ENCODE results near the gene ACAD11. TPM values are rescaled to one million over a fixed set of nuclear protein-coding genes. Genes with fewer than 3 reads are reported as not detected.
A peak's percentile ranks its signal among the peaks of the same experiment; 100 is the strongest.
"Not testable (repeated sequence)": the region's sequence is repeated elsewhere in the genome, so short reads cannot be mapped to it uniquely, and the experiment has no call there.

Gene ACAD11
- total RNA-seq, 2 donors from 2014 or later: 28.8 to 52.1 TPM

- intact Hi-C loops (cut with DNase I): no loop called here
- WGBS, 2 donors: 64 to 76% methylated on average over 1 of the region's 1 CpG
- no peak for TF ChIP-seq CTCF (IDR thresholded peaks at IDR 0.05)
- TF ChIP-seq POLR2A (IDR thresholded peaks at IDR 0.05): no peak
Measured at GRCh38 chr3:132645058-132645457, 14.6 kb downstream of the ACAD11 start.

GRCh38 chr3:132643366-132643765, 16.2 kb downstream of the ACAD11 start:
- no peak overlapping the region for H3K4me3 ChIP-seq
- ATAC-seq (no peak), DNase-seq (no peak)
- peaks cover 0 to 4% of the 10 kb centered on the region in 2 donors for H3K36me3 ChIP-seq (replicated peaks in 1 of 2; ENCODE audit: insufficient read depth in 1 of 2, low read depth in 2 of 2)
- H3K4me1 ChIP-seq: no peaks in the 10 kb centered on the region
- TF ChIP-seq CTCF (IDR thresholded peaks at IDR 0.05): no peak
- TF ChIP-seq POLR2A (IDR thresholded peaks at IDR 0.05): no peak
- intact Hi-C loops (cut with DNase I): loop anchor here (5.0 kb wide), 1 partner anchor 106 kb away; no protein-coding TSS in a partner anchor
- H3K27me3 ChIP-seq: no peaks in the 10 kb centered on the region
- WGBS, 2 donors: 55 to 64% methylated on average over 2 of the region's 2 CpGs
- H3K27ac ChIP-seq: no peak overlapping the region
- H3K9me3 ChIP-seq: no peaks in the 10 kb centered on the region

More at GRCh38 chr3:132645058-132645457, 14.6 kb downstream of the ACAD11 start:
- no peaks in the 10 kb centered on the region for H3K27me3 ChIP-seq
- DNase-seq (no peak), ATAC-seq (no peak)
- no peaks in the 10 kb centered on the region for H3K9me3 ChIP-seq
- H3K4me3 ChIP-seq: no peak overlapping the region
- no peaks in the 10 kb centered on the region for H3K4me1 ChIP-seq
- H3K27ac ChIP-seq: no peak overlapping the region
- no peaks in the 10 kb centered on the region for H3K36me3 ChIP-seq (replicated peaks in 1 of 2; ENCODE audit: insufficient read depth in 1 of 2, low read depth in 2 of 2)

GRCh38 chr3:132642539-132642847, 17.1 kb downstream of the ACAD11 start:
- Histone ChIP-seq H3K27me3 (no peaks in the 10 kb centered on the region), H3K36me3 (replicated peaks in 1 of 2; ENCODE audit: insufficient read depth in 1 of 2, low read depth in 2 of 2) (peaks cover 0 to 4% of the 10 kb centered on the region in 2 donors), H3K4me1 (no peaks in the 10 kb centered on the region), H3K4me3 (no peak overlapping the region), H3K9me3 (no peaks in the 10 kb centered on the region), H3K27ac (no peak overlapping the region)
- 43 to 56% methylated on average over 2 of the region's 2 CpGs for WGBS, 2 donors
- DNase-seq (no peak), ATAC-seq (no peak)
- TF ChIP-seq POLR2A (IDR thresholded peaks at IDR 0.05) (no peak), CTCF (IDR thresholded peaks at IDR 0.05) (no peak)
- intact Hi-C loops (cut with DNase I): loop anchor here (5.0 kb wide), 1 partner anchor 105 kb away; no protein-coding TSS in a partner anchor

GRCh38 chr3:132641837-132642538, 17.6 kb downstream of the ACAD11 start:
- H3K36me3 ChIP-seq (replicated peaks in 1 of 2; ENCODE audit: insufficient read depth in 1 of 2, low read depth in 2 of 2): peaks cover 0 to 4% of the 10 kb centered on the region in 2 donors
- H3K27ac ChIP-seq: no peak overlapping the region
- WGBS, 2 donors: 47 to 50% methylated on average over 5 of the region's 5 CpGs
- no peaks in the 10 kb centered on the region for H3K4me1 ChIP-seq
- H3K27me3 ChIP-seq: no peaks in the 10 kb centered on the region
- H3K4me3 ChIP-seq: no peak overlapping the region
- no peaks in the 10 kb centered on the region for H3K9me3 ChIP-seq
- ATAC-seq (peak; percentile 60), DNase-seq (no peak)
- intact Hi-C loops (cut with DNase I): loop anchor here (5.0 kb wide), 1 partner anchor 105 kb away; no protein-coding TSS in a partner anchor
- TF ChIP-seq POLR2A (IDR thresholded peaks at IDR 0.05) (no peak), CTCF (IDR thresholded peaks at IDR 0.05) (peak; percentile 56 to 91 (median 87))

GRCh38 chr3:132641427-132641826, 18.2 kb downstream of the ACAD11 start:
- not testable (repeated sequence) for H3K4me1 ChIP-seq; H3K9me3 ChIP-seq; H3K4me3 ChIP-seq; H3K27ac ChIP-seq; H3K27me3 ChIP-seq; ATAC-seq; H3K36me3 ChIP-seq (replicated peaks in 1 of 2; ENCODE audit: insufficient read depth in 1 of 2, low read depth in 2 of 2); DNase-seq
- intact Hi-C loops (cut with DNase I): loop anchor here (5.0 kb wide), 1 partner anchor 104 kb away; no protein-coding TSS in a partner anchor
- WGBS, 2 donors: 92 to 94% methylated on average over 2 of the region's 2 CpGs

Data from body of pancreas (tissue), 4 donors.